ENCODE data around the gene ZNF654.
A peak's percentile ranks its signal among the peaks of the same experiment; 100 is the strongest.

ZNF654 gene

GRCh38 chr3:88084097-88084501 lies 25.0 kb downstream of the ZNF654 start:
- DNase-seq (ENCODE audit: insufficient read length, low spot score) (no peak), FAIRE-seq (no peak)
- no peak for TF ChIP-seq POLR2A (IDR thresholded peaks at IDR 0.05; ENCODE audit: low read depth, low read length)

GRCh38 chr3:88090681-88091080 lies 31.6 kb downstream of the ZNF654 start:
- FAIRE-seq (peak; percentile 28), DNase-seq (ENCODE audit: insufficient read length, low spot score) (no peak)
- TF ChIP-seq TAF1 (IDR thresholded peaks at IDR 0.05; ENCODE audit: low read depth, low read length) (no peak), SPI1 (IDR thresholded peaks at IDR 0.05; ENCODE audit: low read depth, low read length) (no peak), POLR2A (IDR thresholded peaks at IDR 0.05; ENCODE audit: low read depth, low read length) (no peak), PAX5 (IDR thresholded peaks at IDR 0.05; ENCODE audit: insufficient read depth, low read length, severe bottlenecking) (no peak), POLR2AphosphoS5 (IDR thresholded peaks at IDR 0.05; ENCODE audit: low read depth, low read length) (no peak), POU2F2 (IDR thresholded peaks at IDR 0.05; ENCODE audit: low read depth, low read length) (no peak)

- TF ChIP-seq POLR2AphosphoS5 (IDR thresholded peaks at IDR 0.05; ENCODE audit: low read depth, low read length): no peak
- TF ChIP-seq PAX5 (IDR thresholded peaks at IDR 0.05; ENCODE audit: insufficient read depth, low read length, severe bottlenecking): no peak
- TF ChIP-seq TAF1 (IDR thresholded peaks at IDR 0.05; ENCODE audit: low read depth, low read length): no peak
- no peak for TF ChIP-seq POU2F2 (IDR thresholded peaks at IDR 0.05; ENCODE audit: low read depth, low read length)
- no peak for TF ChIP-seq POLR2A (IDR thresholded peaks at IDR 0.05; ENCODE audit: low read depth, low read length)
- DNase-seq (ENCODE audit: insufficient read length, low spot score): no peak
- no peak for FAIRE-seq
Observed at GRCh38 chr3:88092270-88092669, 33.2 kb downstream of the ZNF654 start.

GRCh38 chr3:88093266-88093665 lies 34.2 kb downstream of the ZNF654 start:
- TF ChIP-seq POLR2A (IDR thresholded peaks at IDR 0.05; ENCODE audit: low read depth, low read length) (no peak), SPI1 (IDR thresholded peaks at IDR 0.05; ENCODE audit: low read depth, low read length) (no peak), TAF1 (IDR thresholded peaks at IDR 0.05; ENCODE audit: low read depth, low read length) (no peak), POLR2AphosphoS5 (IDR thresholded peaks at IDR 0.05; ENCODE audit: low read depth, low read length) (no peak), POU2F2 (IDR thresholded peaks at IDR 0.05; ENCODE audit: low read depth, low read length) (no peak), PAX5 (IDR thresholded peaks at IDR 0.05; ENCODE audit: insufficient read depth, low read length, severe bottlenecking) (no peak)
- DNase-seq (ENCODE audit: insufficient read length, low spot score) (no peak), FAIRE-seq (no peak)

- DNase-seq (ENCODE audit: insufficient read length, low spot score) (no peak), FAIRE-seq (no peak)
- TF ChIP-seq TAF1 (IDR thresholded peaks at IDR 0.05; ENCODE audit: low read depth, low read length): no peak
- TF ChIP-seq PAX5 (IDR thresholded peaks at IDR 0.05; ENCODE audit: insufficient read depth, low read length, severe bottlenecking): no peak
- TF ChIP-seq POLR2AphosphoS5 (IDR thresholded peaks at IDR 0.05; ENCODE audit: low read depth, low read length): no peak
- no peak for TF ChIP-seq POLR2A (IDR thresholded peaks at IDR 0.05; ENCODE audit: low read depth, low read length)
- no peak for TF ChIP-seq POU2F2 (IDR thresholded peaks at IDR 0.05; ENCODE audit: low read depth, low read length)
- no peak for TF ChIP-seq SPI1 (IDR thresholded peaks at IDR 0.05; ENCODE audit: low read depth, low read length)
Observed at GRCh38 chr3:88101142-88101541, 42.1 kb downstream of the ZNF654 start.

GRCh38 chr3:88105325-88105724 lies 46.3 kb downstream of the ZNF654 start:
- TF ChIP-seq SPI1 (IDR thresholded peaks at IDR 0.05; ENCODE audit: low read depth, low read length) (no peak), POU2F2 (IDR thresholded peaks at IDR 0.05; ENCODE audit: low read depth, low read length) (no peak), POLR2A (IDR thresholded peaks at IDR 0.05; ENCODE audit: low read depth, low read length) (no peak), PAX5 (IDR thresholded peaks at IDR 0.05; ENCODE audit: insufficient read depth, low read length, severe bottlenecking) (no peak), TAF1 (IDR thresholded peaks at IDR 0.05; ENCODE audit: low read depth, low read length) (no peak), POLR2AphosphoS5 (IDR thresholded peaks at IDR 0.05; ENCODE audit: low read depth, low read length) (no peak)
- FAIRE-seq (no peak), DNase-seq (ENCODE audit: insufficient read length, low spot score) (no peak)

- TF ChIP-seq POLR2A (IDR thresholded peaks at IDR 0.05; ENCODE audit: low read depth, low read length) (no peak), TAF1 (IDR thresholded peaks at IDR 0.05; ENCODE audit: low read depth, low read length) (no peak), PAX5 (IDR thresholded peaks at IDR 0.05; ENCODE audit: insufficient read depth, low read length, severe bottlenecking) (no peak), POU2F2 (IDR thresholded peaks at IDR 0.05; ENCODE audit: low read depth, low read length) (no peak), SPI1 (IDR thresholded peaks at IDR 0.05; ENCODE audit: low read depth, low read length) (no peak), POLR2AphosphoS5 (IDR thresholded peaks at IDR 0.05; ENCODE audit: low read depth, low read length) (no peak)
- no peak for DNase-seq (ENCODE audit: insufficient read length, low spot score)
- no peak for FAIRE-seq
Observed at GRCh38 chr3:88112289-88112688, 53.2 kb downstream of the ZNF654 start.

GRCh38 chr3:88113311-88114162 lies 54.5 kb downstream of the ZNF654 start:
- DNase-seq (ENCODE audit: insufficient read length, low spot score) (no peak), FAIRE-seq (peak; percentile 84)
- no peak for TF ChIP-seq POU2F2 (IDR thresholded peaks at IDR 0.05; ENCODE audit: low read depth, low read length)
- TF ChIP-seq PAX5 (IDR thresholded peaks at IDR 0.05; ENCODE audit: insufficient read depth, low read length, severe bottlenecking): no peak
- no peak for TF ChIP-seq TAF1 (IDR thresholded peaks at IDR 0.05; ENCODE audit: low read depth, low read length)
- TF ChIP-seq POLR2A (IDR thresholded peaks at IDR 0.05; ENCODE audit: low read depth, low read length): no peak
- no peak for TF ChIP-seq SPI1 (IDR thresholded peaks at IDR 0.05; ENCODE audit: low read depth, low read length)
- TF ChIP-seq POLR2AphosphoS5 (IDR thresholded peaks at IDR 0.05; ENCODE audit: low read depth, low read length): no peak

GRCh38 chr3:88114878-88115549 lies 56.0 kb downstream of the ZNF654 start:
- no peak for DNase-seq (ENCODE audit: insufficient read length, low spot score)
- FAIRE-seq: no peak
- TF ChIP-seq TAF1 (IDR thresholded peaks at IDR 0.05; ENCODE audit: low read depth, low read length) (no peak), POLR2A (IDR thresholded peaks at IDR 0.05; ENCODE audit: low read depth, low read length) (no peak), POU2F2 (IDR thresholded peaks at IDR 0.05; ENCODE audit: low read depth, low read length) (no peak), SPI1 (IDR thresholded peaks at IDR 0.05; ENCODE audit: low read depth, low read length) (no peak), PAX5 (IDR thresholded peaks at IDR 0.05; ENCODE audit: insufficient read depth, low read length, severe bottlenecking) (no peak), POLR2AphosphoS5 (IDR thresholded peaks at IDR 0.05; ENCODE audit: low read depth, low read length) (no peak)

Measured in GM12891 (cell line).